HG03432 (cell line): Measurements from ENCODE around the gene YJEFN3.

Source experiments
- ATAC-seq: cut with Tn5 transposase; IDR thresholded peaks from one replicate; pipeline ENCODE4 v1.9.1; 2021; ENCODE audit warnings: mild to moderate bottlenecking, moderate library complexity; ENCODE audit not compliant: unreplicated experiment

YJEFN3 gene

GRCh38 chr19:19515642-19516519, 12.8 kb upstream of the YJEFN3 start, which contains the start of gene NDUFA13:
NDUFA13 (plus strand) TSS chr19:19516225; CDS start chr19:19516239, 14 bp downstream.
- peak; percentile 92 for ATAC-seq

- ATAC-seq: no peak
Measured at GRCh38 chr19:19517235-19517619, 11.5 kb upstream of the YJEFN3 start.

- ATAC-seq: no peak
Measured at GRCh38 chr19:19520989-19521388, 7.7 kb upstream of the YJEFN3 start.

GRCh38 chr19:19523177-19523576, 5.5 kb upstream of the YJEFN3 start:
- ATAC-seq: no peak

GRCh38 chr19:19524053-19524452, 4.7 kb upstream of the YJEFN3 start:
- no peak for ATAC-seq

GRCh38 chr19:19525611-19526380, 2.9 kb upstream of the YJEFN3 start:
- no peak for ATAC-seq

- ATAC-seq: no peak
Measured at GRCh38 chr19:19526581-19527370, 1.9 kb upstream of the YJEFN3 start.

- no peak for ATAC-seq
Measured at GRCh38 chr19:19527371-19527656, 1.4 kb upstream of the YJEFN3 start.

- ATAC-seq: no peak
Measured at GRCh38 chr19:19527674-19528625, 761 bp upstream of the YJEFN3 start.

GRCh38 chr19:19529783-19530422, 1.2 kb downstream of the YJEFN3 start:
- ATAC-seq: no peak

GRCh38 chr19:19530423-19530804, 1.7 kb downstream of the YJEFN3 start:
- ATAC-seq: no peak

GRCh38 chr19:19530889-19531288, 2.2 kb downstream of the YJEFN3 start:
- ATAC-seq: no peak

GRCh38 chr19:19531951-19532805, 3.5 kb downstream of the YJEFN3 start:
- no peak for ATAC-seq

GRCh38 chr19:19532806-19533701, 4.3 kb downstream of the YJEFN3 start:
- ATAC-seq: no peak

- ATAC-seq: no peak
Measured at GRCh38 chr19:19533841-19534240, 5.1 kb downstream of the YJEFN3 start.

GRCh38 chr19:19534556-19535265, 6.0 kb downstream of the YJEFN3 start:
- ATAC-seq: no peak
